ENCODE data around the gene TMEM235. TPM values are rescaled to one million over a fixed set of nuclear protein-coding genes. Genes with fewer than 3 reads are reported as not detected.
A peak's percentile ranks its signal among the peaks of the same experiment; 100 is the strongest.

Gene TMEM235
- total and polyA plus RNA-seq, 9 of the 15 experiments (the other 6 are each of a cell fraction or from before 2014, with no cell fraction given) = not detected

- TF ChIP-seq, protein P1, sequence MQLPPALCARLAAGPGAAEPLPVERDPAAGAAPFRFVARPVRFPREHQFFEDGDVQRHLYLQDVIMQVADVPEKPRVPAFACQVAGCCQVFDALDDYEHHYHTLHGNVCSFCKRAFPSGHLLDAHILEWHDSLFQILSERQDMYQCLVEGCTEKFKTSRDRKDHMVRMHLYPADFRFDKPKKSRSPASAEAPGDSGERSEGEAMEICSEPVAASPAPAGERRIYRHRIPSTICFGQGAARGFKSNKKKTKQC (CRISPR knock-in tag; IDR thresholded peaks at IDR 0.05) = 0 out of 2 replicates have a peak, but pooled peaks have one; percentile 25
- no peak for TF ChIP-seq RB1 (IDR thresholded peaks at IDR 0.05; ENCODE audit: low read depth)
- TF ChIP-seq IRF2 (CRISPR knock-in tag; IDR thresholded peaks at IDR 0.05) = no peak
- TF ChIP-seq ILF3 (IDR thresholded peaks at IDR 0.05; ENCODE audit: borderline replicate concordance) = peak; percentile 32; the same call in 1 of the 2 replicates
- TF ChIP-seq, protein P2, sequence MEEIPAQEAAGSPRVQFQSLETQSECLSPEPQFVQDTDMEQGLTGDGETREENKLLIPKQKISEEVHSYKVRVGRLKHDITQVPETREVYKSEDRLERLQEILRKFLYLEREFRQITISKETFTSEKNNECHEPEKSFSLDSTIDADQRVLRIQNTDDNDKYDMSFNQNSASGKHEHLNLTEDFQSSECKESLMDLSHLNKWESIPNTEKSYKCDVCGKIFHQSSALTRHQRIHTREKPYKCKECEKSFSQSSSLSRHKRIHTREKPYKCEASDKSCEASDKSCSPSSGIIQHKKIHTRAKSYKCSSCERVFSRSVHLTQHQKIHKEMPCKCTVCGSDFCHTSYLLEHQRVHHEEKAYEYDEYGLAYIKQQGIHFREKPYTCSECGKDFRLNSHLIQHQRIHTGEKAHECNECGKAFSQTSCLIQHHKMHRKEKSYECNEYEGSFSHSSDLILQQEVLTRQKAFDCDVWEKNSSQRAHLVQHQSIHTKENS (CRISPR knock-in tag; IDR thresholded peaks at IDR 0.05) = peak; percentile 97
- peak; percentile 100 for TF ChIP-seq ZNF76 (CRISPR knock-in tag; IDR thresholded peaks at IDR 0.05; ENCODE audit: borderline replicate concordance)
- no peak for TF ChIP-seq SRSF1 (IDR thresholded peaks at IDR 0.05; ENCODE audit: low read depth, low read length)
- no peak for TF ChIP-seq XRCC5 (IDR thresholded peaks at IDR 0.05; ENCODE audit: low read depth, low read length)
- TF ChIP-seq SIX5 (IDR thresholded peaks at IDR 0.05; ENCODE audit: borderline replicate concordance in 1 of 2, insufficient read depth in 1 of 2, low read depth in 1 of 2, low read length in 2 of 2) = no peak
- peak in 1 of 3 experiments; percentile 91; a peak in 2 of 6 replicates for TF ChIP-seq ZBTB11 (CRISPR knock-in tag; IDR thresholded peaks at IDR 0.05)
- peak; percentile 22 to 99; a peak in 3 of 4 replicates for TF ChIP-seq TEAD1 (CRISPR knock-in tag; IDR thresholded peaks at IDR 0.05)
- no peak for TF ChIP-seq SFPQ (IDR thresholded peaks at IDR 0.05; ENCODE audit: low read depth, low read length)
- TF ChIP-seq HMG20A (CRISPR knock-in tag; conservative IDR thresholded peaks at IDR 0.05) = peak; percentile 99
- TF ChIP-seq MEF2A (IDR thresholded peaks at IDR 0.05; ENCODE audit: control insufficient read depth, low read depth, low read length) = no peak
- TF ChIP-seq MAZ (CRISPR knock-in tag; conservative IDR thresholded peaks at IDR 0.05 in 1 of 2, IDR thresholded peaks at IDR 0.05 in 1 of 2) = peak; percentile 44 to 100
Observed at GRCh38 chr17:78272181-78272913, 40.9 kb downstream of the TMEM235 start (continued).
